ENCODE measurements around the gene TBC1D22A.

DNA sequence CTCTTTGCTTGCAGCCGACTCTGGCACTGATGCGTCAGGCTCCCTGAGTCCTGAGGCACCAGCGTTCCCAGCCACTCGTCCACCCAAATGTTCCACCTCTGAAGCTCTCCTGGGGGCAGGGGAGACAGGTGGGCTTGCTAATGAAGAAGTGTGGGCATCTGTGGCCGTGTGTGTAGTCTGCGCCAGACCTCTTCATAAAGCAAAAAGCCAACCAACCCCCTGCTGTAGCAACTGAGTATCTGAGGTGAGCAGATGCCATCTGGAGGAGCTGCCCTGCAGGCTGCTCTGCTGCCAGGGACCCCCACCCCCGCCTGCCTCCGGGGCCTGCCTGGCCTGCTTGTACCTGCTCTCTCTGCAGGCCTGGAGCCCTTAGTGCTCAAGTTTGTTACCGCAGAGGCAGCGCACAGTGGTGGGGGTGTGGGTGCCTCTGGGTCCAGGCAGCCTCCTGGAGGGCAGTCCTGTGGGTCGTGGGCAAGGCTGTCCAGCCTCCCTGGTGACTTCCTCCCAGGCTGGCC is 272.5 kb downstream of the TBC1D22A start:
- TF ChIP-seq, protein P1, sequence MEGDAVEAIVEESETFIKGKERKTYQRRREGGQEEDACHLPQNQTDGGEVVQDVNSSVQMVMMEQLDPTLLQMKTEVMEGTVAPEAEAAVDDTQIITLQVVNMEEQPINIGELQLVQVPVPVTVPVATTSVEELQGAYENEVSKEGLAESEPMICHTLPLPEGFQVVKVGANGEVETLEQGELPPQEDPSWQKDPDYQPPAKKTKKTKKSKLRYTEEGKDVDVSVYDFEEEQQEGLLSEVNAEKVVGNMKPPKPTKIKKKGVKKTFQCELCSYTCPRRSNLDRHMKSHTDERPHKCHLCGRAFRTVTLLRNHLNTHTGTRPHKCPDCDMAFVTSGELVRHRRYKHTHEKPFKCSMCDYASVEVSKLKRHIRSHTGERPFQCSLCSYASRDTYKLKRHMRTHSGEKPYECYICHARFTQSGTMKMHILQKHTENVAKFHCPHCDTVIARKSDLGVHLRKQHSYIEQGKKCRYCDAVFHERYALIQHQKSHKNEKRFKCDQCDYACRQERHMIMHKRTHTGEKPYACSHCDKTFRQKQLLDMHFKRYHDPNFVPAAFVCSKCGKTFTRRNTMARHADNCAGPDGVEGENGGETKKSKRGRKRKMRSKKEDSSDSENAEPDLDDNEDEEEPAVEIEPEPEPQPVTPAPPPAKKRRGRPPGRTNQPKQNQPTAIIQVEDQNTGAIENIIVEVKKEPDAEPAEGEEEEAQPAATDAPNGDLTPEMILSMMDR (IDR thresholded peaks at IDR 0.05): no peak
- TF ChIP-seq POLR2A (IDR thresholded peaks at IDR 0.05): no peak
